HG03175 (cell line): ENCODE data around the gene GLIS2.

Experiments used
- ATAC-seq: cut with Tn5 transposase; IDR thresholded peaks from one replicate; pipeline ENCODE4 v1.9.1; 2021; ENCODE audit warnings: mild to moderate bottlenecking, moderate library complexity; ENCODE audit not compliant: unreplicated experiment

The GLIS2 gene

GRCh38 chr16:4381072-4381934, 65.4 kb downstream of the GLIS2 start:
- no peak for ATAC-seq

- no peak for ATAC-seq
These were observed 66.3 kb downstream of the GLIS2 start for GRCh38 chr16:4381935-4382794.

GRCh38 chr16:4382795-4383357, 67.0 kb downstream of the GLIS2 start:
- ATAC-seq: no peak

- ATAC-seq: no peak
These were observed 68.0 kb downstream of the GLIS2 start for GRCh38 chr16:4383591-4384444.

- ATAC-seq: no peak
These were observed 68.7 kb downstream of the GLIS2 start for GRCh38 chr16:4384509-4384942.

- ATAC-seq: no peak
These were observed 69.4 kb downstream of the GLIS2 start for GRCh38 chr16:4385066-4385788.

- no peak for ATAC-seq
These were observed 70.1 kb downstream of the GLIS2 start for GRCh38 chr16:4385789-4386450.

- ATAC-seq: no peak
These were observed 70.6 kb downstream of the GLIS2 start for GRCh38 chr16:4386451-4386805.

GRCh38 chr16:4386951-4387565, 71.2 kb downstream of the GLIS2 start:
- ATAC-seq: no peak

- ATAC-seq: no peak
These were observed 71.9 kb downstream of the GLIS2 start for GRCh38 chr16:4387781-4388180.

GRCh38 chr16:4388271-4389021, 72.6 kb downstream of the GLIS2 start:
- ATAC-seq: no peak
